ENCODE measurements around the gene SEC31A.

Gene SEC31A

GRCh38 chr4:82785611-82786400 lies 105.1 kb downstream of the SEC31A start:
- H3K27ac ChIP-seq (replicated peaks), result no peak overlapping the region
- DNase-seq (ENCODE audit: low read depth in 1 of 2, low spot score in 1 of 2), result no peak
- peaks cover 2% of the 10 kb centered on the region for H3K27me3 ChIP-seq (ENCODE audit: insufficient read depth, poor library complexity, severe bottlenecking)
- no peak overlapping the region for H3K4me3 ChIP-seq (replicated peaks; ENCODE audit: insufficient read depth, low read length)
- TF ChIP-seq CTCF (IDR thresholded peaks at IDR 0.05; ENCODE audit: insufficient read depth, low read length) (no peak), POLR2AphosphoS5 (IDR thresholded peaks at IDR 0.05; ENCODE audit: low read depth) (no peak), GABPA (IDR thresholded peaks at IDR 0.05; ENCODE audit: low read depth) (no peak), REST (IDR thresholded peaks at IDR 0.05; ENCODE audit: insufficient replicate concordance, low read depth) (no peak), SPI1 (IDR thresholded peaks at IDR 0.05; ENCODE audit: borderline replicate concordance, low read depth) (no peak)

- TF ChIP-seq REST (IDR thresholded peaks at IDR 0.05; ENCODE audit: insufficient replicate concordance, low read depth), result no peak
- TF ChIP-seq POLR2AphosphoS5 (IDR thresholded peaks at IDR 0.05; ENCODE audit: low read depth), result no peak
- no peak for TF ChIP-seq SPI1 (IDR thresholded peaks at IDR 0.05; ENCODE audit: borderline replicate concordance, low read depth)
- TF ChIP-seq GABPA (IDR thresholded peaks at IDR 0.05; ENCODE audit: low read depth), result no peak
- TF ChIP-seq CTCF (IDR thresholded peaks at IDR 0.05; ENCODE audit: insufficient read depth, low read length), result no peak
- peaks cover 2% of the 10 kb centered on the region for H3K27me3 ChIP-seq (ENCODE audit: insufficient read depth, poor library complexity, severe bottlenecking)
- H3K27ac ChIP-seq (replicated peaks), result no peak overlapping the region
Observed at GRCh38 chr4:82784681-82785610, 106.0 kb downstream of the SEC31A start.

GRCh38 chr4:82782626-82783345 lies 108.2 kb downstream of the SEC31A start:
- peaks cover 2% of the 10 kb centered on the region for H3K27me3 ChIP-seq (ENCODE audit: insufficient read depth, poor library complexity, severe bottlenecking)
- no peak for DNase-seq (ENCODE audit: low read depth in 1 of 2, low spot score in 1 of 2)
- H3K4me3 ChIP-seq (replicated peaks; ENCODE audit: insufficient read depth, low read length), result no peak overlapping the region
- no peak overlapping the region for H3K27ac ChIP-seq (replicated peaks)
- TF ChIP-seq POLR2AphosphoS5 (IDR thresholded peaks at IDR 0.05; ENCODE audit: low read depth) (no peak), GABPA (IDR thresholded peaks at IDR 0.05; ENCODE audit: low read depth) (no peak), CTCF (IDR thresholded peaks at IDR 0.05; ENCODE audit: insufficient read depth, low read length) (no peak), SPI1 (IDR thresholded peaks at IDR 0.05; ENCODE audit: borderline replicate concordance, low read depth) (no peak), REST (IDR thresholded peaks at IDR 0.05; ENCODE audit: insufficient replicate concordance, low read depth) (no peak)

More at GRCh38 chr4:82784681-82785610, 106.0 kb downstream of the SEC31A start:
- DNase-seq (ENCODE audit: low read depth in 1 of 2, low spot score in 1 of 2), result no peak
- H3K4me3 ChIP-seq (replicated peaks; ENCODE audit: insufficient read depth, low read length), result no peak overlapping the region

Measured in HL-60 (cell line).